Activated naive CD8-positive, alpha-beta T cell treated with anti-CD3 and anti-CD28 coated beads, Interleukin-2, amount 10 ng/mL, durations not matched to agents 7 days and 5 days (primary cell): ENCODE measurements around the gene HLTF. TPM values are rescaled to one million over a fixed set of nuclear protein-coding genes. Genes with fewer than 3 reads are reported as not detected.
A peak's percentile ranks its signal among the peaks of the same experiment; 100 is the strongest.
"Not testable (repeated sequence)": the region's sequence is repeated elsewhere in the genome, so short reads cannot be mapped to it uniquely, and the experiment has no call there.

Experiments
- ATAC-seq: fragments of 150-1000 bp; cut with Tn5 transposase; one replicate; pipeline ENCODE4 v1.10.0; 2021; ENCODE audit warnings: low read depth, moderate library complexity
- POLR2A ChIA-PET: fragments of 350-600 bp; sonication (Branson Sonifier 250); formaldehyde crosslinking; loops from one replicate; lab custom pipeline; 2021; ENCODE audit warnings: antibody characterized with exemption; lab: Charles Lee
- DNase-seq: peaks from one replicate; pipeline ENCODE4 v3.0.0; 2021
- H3K27ac Mint-ChIP-seq: one replicate; pipeline ENCODE4 v1.8.0; 2022; ENCODE audit warnings: mild to moderate bottlenecking, mixed read lengths
- H3K27me3 Mint-ChIP-seq: one replicate; pipeline ENCODE4 v1.8.0; 2022; ENCODE audit warnings: mild to moderate bottlenecking, moderate library complexity, mixed read lengths
- H3K36me3 Mint-ChIP-seq: one replicate; pipeline ENCODE4 v1.8.0; 2021; ENCODE audit warnings: mild to moderate bottlenecking, mixed read lengths
- H3K4me1 Mint-ChIP-seq: one replicate; pipeline ENCODE4 v1.8.0; 2021; ENCODE audit warnings: mixed read lengths
- H3K4me3 Mint-ChIP-seq: one replicate; pipeline ENCODE4 v1.8.0; 2022; ENCODE audit warnings: mild to moderate bottlenecking, moderate library complexity, mixed read lengths
- H3K9me3 Mint-ChIP-seq: one replicate; pipeline ENCODE4 v1.8.0; 2021; ENCODE audit warnings: mixed read lengths
- total RNA-seq, 2 experiments: library from RNA; stranded (reverse); gene quantifications; one replicate each; pipeline ENCODE4 v1.2.3, GENCODE V29; 2021

The HLTF gene
- total RNA-seq, 2 experiments from 2014 or later, result 30.3 to 34.3 TPM

- Mint-ChIP-seq H3K9me3 (peaks cover 3% of the 10 kb centered on the region), H3K27ac (no peak overlapping the region), H3K36me3 (no peaks in the 10 kb centered on the region), H3K4me3 (no peak overlapping the region), H3K27me3 (peaks cover 11% of the 10 kb centered on the region), H3K4me1 (no peaks in the 10 kb centered on the region)
- no peak for DNase-seq
- ATAC-seq, result no peak
- POLR2A ChIA-PET, result no interaction called here
Observed at GRCh38 chr3:149104484-149104883, 18.2 kb upstream of the HLTF start.

- Mint-ChIP-seq H3K4me1 (no peaks in the 10 kb centered on the region), H3K27me3 (peaks cover 16% of the 10 kb centered on the region), H3K4me3 (no peak overlapping the region), H3K36me3 (no peaks in the 10 kb centered on the region), H3K9me3 (peaks cover 2% of the 10 kb centered on the region), H3K27ac (no peak overlapping the region)
- POLR2A ChIA-PET, result no interaction called here
- ATAC-seq (no peak), DNase-seq (no peak)
Observed at GRCh38 chr3:149101641-149102040, 15.3 kb upstream of the HLTF start.

GRCh38 chr3:149101154-149101553, 14.8 kb upstream of the HLTF start:
- Mint-ChIP-seq H3K27ac (no peak overlapping the region), H3K4me3 (no peak overlapping the region), H3K4me1 (no peaks in the 10 kb centered on the region), H3K9me3 (no peaks in the 10 kb centered on the region), H3K27me3 (peaks cover 16% of the 10 kb centered on the region), H3K36me3 (no peaks in the 10 kb centered on the region)
- ATAC-seq, result no peak
- POLR2A ChIA-PET, result no interaction called here
- DNase-seq, result no peak

GRCh38 chr3:149097987-149098386, 11.7 kb upstream of the HLTF start:
- H3K4me3 Mint-ChIP-seq, ATAC-seq, H3K36me3 Mint-ChIP-seq, POLR2A ChIA-PET, DNase-seq, H3K27ac Mint-ChIP-seq, H3K4me1 Mint-ChIP-seq, H3K9me3 Mint-ChIP-seq: not testable (repeated sequence)
- peaks cover 11% of the 10 kb centered on the region for H3K27me3 Mint-ChIP-seq

- no peaks in the 10 kb centered on the region for H3K4me1 Mint-ChIP-seq
- no peak overlapping the region for H3K27ac Mint-ChIP-seq
- no peaks in the 10 kb centered on the region for H3K36me3 Mint-ChIP-seq
- DNase-seq (no peak), ATAC-seq (no peak)
- H3K27me3 Mint-ChIP-seq, result peaks cover 11% of the 10 kb centered on the region
- H3K4me3 Mint-ChIP-seq, result no peak overlapping the region
- no peaks in the 10 kb centered on the region for H3K9me3 Mint-ChIP-seq
- POLR2A ChIA-PET, result no interaction called here
Observed at GRCh38 chr3:149095487-149095886, 9.2 kb upstream of the HLTF start.

GRCh38 chr3:149091983-149092382, 5.7 kb upstream of the HLTF start:
- no peaks in the 10 kb centered on the region for H3K36me3 Mint-ChIP-seq
- H3K27ac Mint-ChIP-seq, result no peak overlapping the region
- H3K4me1 Mint-ChIP-seq, result no peaks in the 10 kb centered on the region
- no peak for ATAC-seq
- H3K9me3 Mint-ChIP-seq, result no peaks in the 10 kb centered on the region
- DNase-seq, result no peak
- peaks cover 3% of the 10 kb centered on the region for H3K27me3 Mint-ChIP-seq
- H3K4me3 Mint-ChIP-seq, result no peak overlapping the region
- POLR2A ChIA-PET, result no interaction called here

GRCh38 chr3:149090907-149091306, 4.6 kb upstream of the HLTF start:
- Mint-ChIP-seq H3K4me1 (peaks cover 5% of the 10 kb centered on the region), H3K27ac (no peak overlapping the region), H3K9me3 (no peaks in the 10 kb centered on the region), H3K4me3 (no peak overlapping the region), H3K27me3 (peaks cover 3% of the 10 kb centered on the region), H3K36me3 (no peaks in the 10 kb centered on the region)
- no peak for ATAC-seq
- POLR2A ChIA-PET, result no interaction called here
- no peak for DNase-seq

- Mint-ChIP-seq H3K4me3 (no peak overlapping the region), H3K27ac (no peak overlapping the region), H3K27me3 (peaks cover 3% of the 10 kb centered on the region), H3K36me3 (no peaks in the 10 kb centered on the region), H3K9me3 (no peaks in the 10 kb centered on the region), H3K4me1 (peaks cover 7% of the 10 kb centered on the region)
- DNase-seq (no peak), ATAC-seq (no peak)
- POLR2A ChIA-PET, result no interaction called here
Observed at GRCh38 chr3:149090461-149090860, 4.1 kb upstream of the HLTF start.

GRCh38 chr3:149089395-149089794, 3.1 kb upstream of the HLTF start:
- Mint-ChIP-seq H3K4me1 (peaks cover 14% of the 10 kb centered on the region), H3K27ac (no peak overlapping the region), H3K36me3 (peaks cover 1% of the 10 kb centered on the region), H3K27me3 (peaks cover 3% of the 10 kb centered on the region), H3K9me3 (no peaks in the 10 kb centered on the region), H3K4me3 (no peak overlapping the region)
- POLR2A ChIA-PET, result no interaction called here
- DNase-seq (no peak), ATAC-seq (no peak)

GRCh38 chr3:149087208-149087607, 875 bp upstream of the HLTF start:
- Mint-ChIP-seq H3K4me3 (no peak overlapping the region), H3K9me3 (no peaks in the 10 kb centered on the region)

GRCh38 chr3:149085828-149086231, 503 bp downstream of the HLTF start:
- H3K4me3 Mint-ChIP-seq, result peak overlapping the region; percentile 97

More at GRCh38 chr3:149087208-149087607, 875 bp upstream of the HLTF start:
- no peak overlapping the region for H3K27ac Mint-ChIP-seq
- POLR2A ChIA-PET, result interaction anchor here (0.6 to 2.4 kb wide), 4 partner anchors 10 to 372 kb away, joined by 3 to 8 read pairs (median 4); partner anchors contain the start of gene GYG1
- peaks cover 19% of the 10 kb centered on the region for H3K4me1 Mint-ChIP-seq
- peaks cover 8% of the 10 kb centered on the region for H3K36me3 Mint-ChIP-seq
- ATAC-seq, result no peak
- no peak for DNase-seq
- no peaks in the 10 kb centered on the region for H3K27me3 Mint-ChIP-seq

GRCh38 chr3:149081772-149082171, 4.6 kb downstream of the HLTF start:
- ATAC-seq (no peak), DNase-seq (no peak)
- POLR2A ChIA-PET, result no interaction called here
- no peak overlapping the region for H3K27ac Mint-ChIP-seq
- no peaks in the 10 kb centered on the region for H3K27me3 Mint-ChIP-seq
- no peak overlapping the region for H3K4me3 Mint-ChIP-seq
- H3K9me3 Mint-ChIP-seq, result no peaks in the 10 kb centered on the region
- peaks cover 18% of the 10 kb centered on the region for H3K36me3 Mint-ChIP-seq
- peaks cover 23% of the 10 kb centered on the region for H3K4me1 Mint-ChIP-seq

More at GRCh38 chr3:149085828-149086231, 503 bp downstream of the HLTF start:
- peak; percentile 26 for ATAC-seq
- Mint-ChIP-seq H3K9me3 (no peaks in the 10 kb centered on the region), H3K4me1 (peaks cover 19% of the 10 kb centered on the region), H3K27me3 (no peaks in the 10 kb centered on the region), H3K27ac (peak overlapping the region; percentile 87), H3K36me3 (peaks cover 10% of the 10 kb centered on the region)
- DNase-seq, result no peak
- POLR2A ChIA-PET, result interaction anchor here (1.3 to 2.4 kb wide), 4 partner anchors 9 to 94 kb away, joined by 3 to 8 read pairs (median 5); partner anchors contain the start of gene GYG1

- POLR2A ChIA-PET, result no interaction called here
- DNase-seq (no peak), ATAC-seq (no peak)
- Mint-ChIP-seq H3K4me3 (no peak overlapping the region), H3K4me1 (peaks cover 19% of the 10 kb centered on the region), H3K27ac (no peak overlapping the region), H3K9me3 (no peaks in the 10 kb centered on the region), H3K36me3 (peaks cover 18% of the 10 kb centered on the region), H3K27me3 (no peaks in the 10 kb centered on the region)
Observed at GRCh38 chr3:149080699-149081091, 5.6 kb downstream of the HLTF start.

GRCh38 chr3:149080011-149080698, 6.2 kb downstream of the HLTF start:
- POLR2A ChIA-PET, result no interaction called here
- Mint-ChIP-seq H3K9me3 (no peaks in the 10 kb centered on the region), H3K36me3 (peaks cover 18% of the 10 kb centered on the region)

More at GRCh38 chr3:149080011-149080698, 6.2 kb downstream of the HLTF start:
- ATAC-seq, result no peak
- H3K4me3 Mint-ChIP-seq, result no peak overlapping the region
- H3K4me1 Mint-ChIP-seq, result peaks cover 15% of the 10 kb centered on the region
- no peak overlapping the region for H3K27ac Mint-ChIP-seq
- H3K27me3 Mint-ChIP-seq, result no peaks in the 10 kb centered on the region
- no peak for DNase-seq
